ENCODE data around the gene TEX47.

TEX47 gene

GRCh38 chr7:88756802-88757201, 38.7 kb downstream of the TEX47 start:
- no peak for DNase-seq (ENCODE audit: low read depth in 2 of 2, low spot score in 1 of 2)

DNA sequence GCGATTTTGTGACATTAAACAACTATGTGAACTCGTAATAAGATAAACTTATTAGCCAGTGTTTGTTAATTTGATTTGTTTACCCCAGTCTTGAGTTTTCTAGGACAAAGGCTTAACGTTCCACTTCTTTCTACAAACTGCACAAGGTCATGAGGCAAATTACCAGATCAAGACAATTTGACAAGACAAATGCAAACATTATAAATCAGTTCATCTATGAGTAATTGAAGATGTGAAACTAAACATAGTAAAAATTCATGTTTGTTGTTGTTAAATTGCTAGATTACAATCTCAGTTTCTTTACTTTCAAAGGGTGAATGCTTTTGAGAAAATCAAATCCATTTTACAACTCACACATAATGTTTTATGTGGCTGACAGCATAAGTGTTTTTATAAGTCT, 49.4 kb downstream of the TEX47 start:
- no peak for DNase-seq (ENCODE audit: low read depth in 2 of 2, low spot score in 1 of 2)

All from stimulated activated CD8-positive, alpha-beta memory T cell treated with anti-CD3 and anti-CD28 coated beads, Interleukin-4, amount 100 ng/mL, for 4 hours (primary cell).